ENCODE data around the gene THADA. TPM values are rescaled to one million over a fixed set of nuclear protein-coding genes. Genes with fewer than 3 reads are reported as not detected.

THADA gene
- total RNA-seq, 1 donor from 2014 or later: 11.0 TPM

- H3K4me3 ChIP-seq (ENCODE audit: low read depth, low read length): no peak overlapping the region
- DNase-seq (ENCODE audit: low read depth): no peak
- no peak for TF ChIP-seq CTCF (conservative IDR thresholded peaks at IDR 0.05; ENCODE audit: low read depth, low read length)
These were observed 84.6 kb downstream of the THADA start for GRCh38 chr2:43511199-43511598.

GRCh38 chr2:43509886-43510285 is 86.0 kb downstream of the THADA start:
- no peak for DNase-seq (ENCODE audit: low read depth)
- no peak overlapping the region for H3K4me3 ChIP-seq (ENCODE audit: low read depth, low read length)

GRCh38 chr2:43508209-43508608 is 87.6 kb downstream of the THADA start:
- no peak for TF ChIP-seq CTCF (conservative IDR thresholded peaks at IDR 0.05; ENCODE audit: low read depth, low read length)
- DNase-seq (ENCODE audit: low read depth): no peak
- no peak overlapping the region for H3K4me3 ChIP-seq (ENCODE audit: low read depth, low read length)

More at GRCh38 chr2:43509886-43510285, 86.0 kb downstream of the THADA start:
- no peak for TF ChIP-seq CTCF (conservative IDR thresholded peaks at IDR 0.05; ENCODE audit: low read depth, low read length)

GRCh38 chr2:43507137-43507536 is 88.7 kb downstream of the THADA start:
- DNase-seq (ENCODE audit: low read depth): no peak
- TF ChIP-seq CTCF (conservative IDR thresholded peaks at IDR 0.05; ENCODE audit: low read depth, low read length): no peak
- H3K4me3 ChIP-seq (ENCODE audit: low read depth, low read length): no peak overlapping the region

GRCh38 chr2:43495727-43496126 is 100.1 kb downstream of the THADA start:
- TF ChIP-seq CTCF (conservative IDR thresholded peaks at IDR 0.05; ENCODE audit: low read depth, low read length): no peak
- DNase-seq (ENCODE audit: low read depth): no peak
- H3K4me3 ChIP-seq (ENCODE audit: low read depth, low read length): no peak overlapping the region

GRCh38 chr2:43493954-43494353 is 101.9 kb downstream of the THADA start:
- TF ChIP-seq CTCF (conservative IDR thresholded peaks at IDR 0.05; ENCODE audit: low read depth, low read length): no peak
- H3K4me3 ChIP-seq (ENCODE audit: low read depth, low read length): no peak overlapping the region
- DNase-seq (ENCODE audit: low read depth): no peak

GRCh38 chr2:43491065-43491639 is 104.7 kb downstream of the THADA start:
- no peak for TF ChIP-seq CTCF (conservative IDR thresholded peaks at IDR 0.05; ENCODE audit: low read depth, low read length)
- no peak for DNase-seq (ENCODE audit: low read depth)
- H3K4me3 ChIP-seq (ENCODE audit: low read depth, low read length): no peak overlapping the region
